Naive thymus-derived CD4-positive, alpha-beta T cell (primary cell): ENCODE measurements around the gene WNT6. TPM values are rescaled to one million over a fixed set of nuclear protein-coding genes. Genes with fewer than 3 reads are reported as not detected.

Experiments used
- ATAC-seq: fragments of 150-1000 bp; cut with Tn5 transposase; 2 replicates; pipeline ENCODE4 v1.10.0; 2021; ENCODE audit warnings: mild to moderate bottlenecking, moderate library complexity
- CTCF ChIA-PET: fragments of 350-600 bp; sonication (Branson Sonifier 250); formaldehyde crosslinking; loops from one replicate; lab custom pipeline; 2021; ENCODE audit warnings: antibody characterized with exemption; lab: Charles Lee
- POLR2A ChIA-PET: fragments of 350-600 bp; sonication (Branson Sonifier 250); formaldehyde crosslinking; loops from one replicate; lab custom pipeline; 2021; ENCODE audit warnings: antibody characterized with exemption, inconsistent platforms; lab: Charles Lee
- DNase-seq, 9 donors: peaks; one replicate each; pipeline versions ENCODE4 v3.0.0 to v3.0.0-alpha.2; 2020 to 2022; ENCODE audit warnings: mixed read lengths in 1 of 9
- H3K27ac ChIP-seq: one replicate; pipeline ENCODE4 v1.7.0; 2013; ENCODE audit warnings: mild to moderate bottlenecking, low read depth, low read length, moderate library complexity
- H3K27me3 ChIP-seq, 2 donors: one replicate each; pipeline ENCODE4 v1.7.0; 2013; ENCODE audit warnings: low read length in 2 of 2, mild to moderate bottlenecking in 2 of 2, moderate library complexity in 2 of 2; ENCODE audit not compliant: control insufficient read depth in 2 of 2, insufficient read depth in 2 of 2
- H3K36me3 ChIP-seq, 3 experiments: 1 replicate in 2 of 3; 2 replicates in 1 of 3; pipeline ENCODE4 v1.7.0; 2013; ENCODE audit warnings: low read length in 3 of 3, mild to moderate bottlenecking in 3 of 3, moderate library complexity in 1 of 3; ENCODE audit not compliant: insufficient read depth in 3 of 3, control insufficient read depth in 2 of 3
- H3K4me1 ChIP-seq, 2 donors: one replicate each; pipeline ENCODE4 v1.7.0; 2013; ENCODE audit warnings: low read length in 2 of 2, mild to moderate bottlenecking in 2 of 2, moderate library complexity in 1 of 2; ENCODE audit not compliant: control insufficient read depth in 2 of 2, insufficient read depth in 2 of 2
- H3K4me3 ChIP-seq: 2 replicates; pipeline ENCODE4 v1.7.0; 2013; ENCODE audit warnings: mild to moderate bottlenecking, low read length
- H3K9me3 ChIP-seq, 3 experiments: 1 replicate in 2 of 3; 2 replicates in 1 of 3; pipeline ENCODE4 v1.7.0; 2013; ENCODE audit warnings: low read length in 3 of 3; ENCODE audit not compliant: control insufficient read depth in 2 of 3
- H3K27ac Mint-ChIP-seq, 9 donors: one replicate each; pipeline ENCODE4 v1.8.0; 2020 to 2022; ENCODE audit warnings: mixed read lengths in 9 of 9, mild to moderate bottlenecking in 8 of 9, moderate library complexity in 5 of 9, inconsistent platforms in 2 of 9
- H3K27me3 Mint-ChIP-seq, 5 donors: one replicate each; pipeline ENCODE4 v1.8.0; 2021 to 2022; ENCODE audit warnings: mixed read lengths in 5 of 5, mild to moderate bottlenecking in 1 of 5
- H3K36me3 Mint-ChIP-seq, 5 donors: one replicate each; pipeline ENCODE4 v1.8.0; 2020 to 2022; ENCODE audit warnings: mixed read lengths in 5 of 5, mild to moderate bottlenecking in 3 of 5, inconsistent platforms in 1 of 5
- H3K4me1 Mint-ChIP-seq, 7 donors: one replicate each; pipeline ENCODE4 v1.8.0; 2020 to 2022; ENCODE audit warnings: mixed read lengths in 7 of 7, mild to moderate bottlenecking in 3 of 7, inconsistent platforms in 1 of 7
- H3K4me3 Mint-ChIP-seq, 10 donors: one replicate each; pipeline ENCODE4 v1.8.0; 2020 to 2022; ENCODE audit warnings: mild to moderate bottlenecking in 10 of 10, mixed read lengths in 10 of 10, moderate library complexity in 6 of 10, inconsistent platforms in 2 of 10
- H3K9me3 Mint-ChIP-seq, 11 donors: one replicate each; pipeline ENCODE4 v1.8.0; 2020 to 2022; ENCODE audit warnings: mixed read lengths in 11 of 11, mild to moderate bottlenecking in 4 of 11, inconsistent platforms in 1 of 11, moderate library complexity in 1 of 11
- intact Hi-C, 2 donors: fragments of 100-400 bp; cut with micrococcal nuclease; formaldehyde crosslinking; loops; one replicate each; pipeline ENCODE4 v1.15.1; 2023
- polyA plus RNA-seq, 2 donors: library from polyadenylated mRNA; unstranded; fragments of 300-500 nt; fragmentation: Illumina TruSeq; gene quantifications; one replicate each; pipeline ENCODE4 v1.2.3, GENCODE V29; 2021
- total RNA-seq, 6 experiments: library from RNA in 5 of 6; stranded (reverse) in 5 of 6; gene quantifications; 1 replicate in 5 of 6; 2 replicates in 1 of 6; pipeline ENCODE4 v1.2.3 and lab custom pipeline; 2021 to 2026

The WNT6 gene
- total and polyA plus RNA-seq, 7 experiments from 2014 or later: 0.11 to 0.22 TPM; not detected in 5

GRCh38 chr2:218821605-218822211 lies 37.9 kb upstream of the WNT6 start:
- no peaks in the 10 kb centered on the region for H3K36me3 ChIP-seq
- H3K9me3 ChIP-seq: no peaks in the 10 kb centered on the region
- no peaks in the 10 kb centered on the region for H3K27me3 ChIP-seq
- H3K9me3 Mint-ChIP-seq: no peaks in the 10 kb centered on the region
- H3K4me1 ChIP-seq: no peaks in the 10 kb centered on the region
- H3K27ac Mint-ChIP-seq: no peak overlapping the region
- ChIA-PET POLR2A (no interaction called here), CTCF (no interaction called here)
- H3K4me3 ChIP-seq: no peak overlapping the region
- DNase-seq (no peak), ATAC-seq (no peak)
- peaks cover 6 to 17% (median 11%) of the 10 kb centered on the region in 5 donors for H3K27me3 Mint-ChIP-seq
- intact Hi-C loops: no loop called here
- H3K36me3 Mint-ChIP-seq: no peaks in the 10 kb centered on the region
- no peaks in the 10 kb centered on the region for H3K4me1 Mint-ChIP-seq
- no peak overlapping the region for H3K4me3 Mint-ChIP-seq
- H3K27ac ChIP-seq: no peak overlapping the region

DNA sequence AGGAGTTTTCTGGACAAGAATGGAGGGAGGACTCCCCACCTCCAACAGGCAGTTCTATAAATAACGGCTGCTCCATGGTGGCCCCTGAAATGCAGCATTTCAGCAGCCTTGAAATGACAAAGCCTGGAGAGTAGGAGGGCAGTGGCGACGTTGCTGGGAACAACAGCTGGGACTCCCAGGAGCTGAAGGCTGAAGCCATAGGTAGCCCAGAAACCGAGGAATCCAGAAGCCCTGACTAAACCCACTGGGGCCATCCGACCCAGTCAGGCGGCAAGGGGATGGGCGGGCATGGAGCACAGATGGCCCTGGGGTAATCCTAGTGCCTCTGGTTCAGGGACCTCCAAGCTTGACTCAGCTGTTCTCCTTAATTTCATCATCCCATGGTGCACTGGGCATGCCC lies 37.0 kb upstream of the WNT6 start:
- POLR2A ChIA-PET: no interaction called here
- no peaks in the 10 kb centered on the region for H3K9me3 ChIP-seq
- DNase-seq: no peak
- Mint-ChIP-seq H3K36me3 (no peaks in the 10 kb centered on the region), H3K4me3 (no peak overlapping the region), H3K27me3 (peaks cover 2 to 17% (median 7%) of the 10 kb centered on the region in 5 donors), H3K9me3 (no peaks in the 10 kb centered on the region), H3K27ac (no peak overlapping the region), H3K4me1 (peaks cover 0 to under 1% (median 0%) of the 10 kb centered on the region in 7 donors)
- intact Hi-C loops: no loop called here
- CTCF ChIA-PET: no interaction called here
- no peaks in the 10 kb centered on the region for H3K4me1 ChIP-seq
- H3K27ac ChIP-seq: no peak overlapping the region
- no peak for ATAC-seq
- no peak overlapping the region for H3K4me3 ChIP-seq
- H3K36me3 ChIP-seq: no peaks in the 10 kb centered on the region
- H3K27me3 ChIP-seq: no peaks in the 10 kb centered on the region

DNA sequence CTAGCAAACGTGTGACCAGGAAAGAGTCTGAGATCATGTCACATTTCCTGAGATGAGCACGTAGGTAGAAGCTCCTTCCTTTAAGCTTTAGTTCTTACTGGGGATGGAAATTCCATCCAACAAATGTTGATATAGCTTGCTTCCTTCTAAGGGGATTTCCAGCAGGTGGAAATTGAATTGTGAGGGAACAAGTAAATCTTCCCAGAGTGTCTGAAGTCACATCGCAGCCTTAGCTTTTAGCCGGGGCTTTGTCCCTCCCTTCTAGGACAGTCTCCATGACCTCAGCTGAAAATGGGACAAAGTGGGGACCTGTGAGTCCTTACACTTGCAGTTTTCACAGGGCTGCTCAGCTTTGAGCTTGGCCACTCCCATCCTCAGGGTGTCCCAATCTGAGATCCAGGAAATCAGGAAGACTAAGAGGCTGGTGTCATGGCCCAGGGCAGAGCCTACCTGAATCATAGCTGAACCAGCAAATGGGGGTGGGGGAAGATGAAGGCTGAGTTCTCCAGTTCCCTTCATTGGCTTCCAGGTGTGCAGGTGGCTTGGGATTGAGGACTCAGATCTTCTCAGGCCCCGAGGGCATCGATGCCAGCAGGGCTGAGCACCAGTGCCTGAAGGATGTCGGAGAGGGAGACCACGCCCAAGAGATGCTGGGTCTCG lies 36.3 kb upstream of the WNT6 start:
- no peaks in the 10 kb centered on the region for H3K36me3 ChIP-seq
- no peaks in the 10 kb centered on the region for H3K4me1 ChIP-seq
- Mint-ChIP-seq H3K9me3 (no peaks in the 10 kb centered on the region), H3K4me1 (peaks cover 0 to 2% (median 0%) of the 10 kb centered on the region in 7 donors), H3K27me3 (peaks cover 0 to 17% (median 7%) of the 10 kb centered on the region in 5 donors), H3K36me3 (no peaks in the 10 kb centered on the region), H3K27ac (no peak overlapping the region), H3K4me3 (no peak overlapping the region)
- CTCF ChIA-PET: no interaction called here
- H3K27me3 ChIP-seq: no peaks in the 10 kb centered on the region
- H3K9me3 ChIP-seq: no peaks in the 10 kb centered on the region
- POLR2A ChIA-PET: no interaction called here
- ATAC-seq (no peak), DNase-seq (no peak)
- intact Hi-C loops: no loop called here
- no peak overlapping the region for H3K27ac ChIP-seq
- H3K4me3 ChIP-seq: no peak overlapping the region

DNA sequence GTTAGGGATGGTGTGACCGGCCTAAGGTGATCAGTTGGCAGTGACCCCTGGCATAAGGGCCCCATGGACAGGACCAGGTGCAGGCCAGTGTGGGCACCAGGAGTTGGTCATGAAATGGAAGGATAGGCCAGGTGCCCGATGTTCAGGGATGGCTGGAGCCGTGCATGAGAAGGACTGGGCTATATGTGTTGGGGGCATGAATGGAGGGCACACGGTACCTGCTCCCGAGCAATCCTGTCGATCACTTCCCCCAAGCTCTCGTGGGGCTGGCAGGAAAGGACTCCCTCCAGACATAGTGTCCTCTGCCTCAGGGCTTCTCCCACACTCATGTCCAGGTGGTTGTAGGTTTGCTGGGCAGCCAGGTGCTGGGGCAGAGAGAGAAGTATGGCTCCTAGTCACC lies 35.6 kb upstream of the WNT6 start:
- H3K27me3 ChIP-seq: no peaks in the 10 kb centered on the region
- Mint-ChIP-seq H3K9me3 (no peaks in the 10 kb centered on the region), H3K27ac (no peak overlapping the region), H3K4me3 (no peak overlapping the region), H3K4me1 (peaks cover 0 to 2% (median 0%) of the 10 kb centered on the region in 7 donors), H3K36me3 (no peaks in the 10 kb centered on the region), H3K27me3 (peaks cover 0 to 17% (median 7%) of the 10 kb centered on the region in 5 donors)
- intact Hi-C loops: no loop called here
- no peaks in the 10 kb centered on the region for H3K36me3 ChIP-seq
- no peak overlapping the region for H3K27ac ChIP-seq
- no peaks in the 10 kb centered on the region for H3K4me1 ChIP-seq
- ChIA-PET CTCF (no interaction called here), POLR2A (no interaction called here)
- H3K9me3 ChIP-seq: no peaks in the 10 kb centered on the region
- DNase-seq (no peak), ATAC-seq (no peak)
- no peak overlapping the region for H3K4me3 ChIP-seq

GRCh38 chr2:218826791-218827190 lies 32.8 kb upstream of the WNT6 start:
- no peak overlapping the region for H3K4me3 ChIP-seq
- no peak for DNase-seq

DNA sequence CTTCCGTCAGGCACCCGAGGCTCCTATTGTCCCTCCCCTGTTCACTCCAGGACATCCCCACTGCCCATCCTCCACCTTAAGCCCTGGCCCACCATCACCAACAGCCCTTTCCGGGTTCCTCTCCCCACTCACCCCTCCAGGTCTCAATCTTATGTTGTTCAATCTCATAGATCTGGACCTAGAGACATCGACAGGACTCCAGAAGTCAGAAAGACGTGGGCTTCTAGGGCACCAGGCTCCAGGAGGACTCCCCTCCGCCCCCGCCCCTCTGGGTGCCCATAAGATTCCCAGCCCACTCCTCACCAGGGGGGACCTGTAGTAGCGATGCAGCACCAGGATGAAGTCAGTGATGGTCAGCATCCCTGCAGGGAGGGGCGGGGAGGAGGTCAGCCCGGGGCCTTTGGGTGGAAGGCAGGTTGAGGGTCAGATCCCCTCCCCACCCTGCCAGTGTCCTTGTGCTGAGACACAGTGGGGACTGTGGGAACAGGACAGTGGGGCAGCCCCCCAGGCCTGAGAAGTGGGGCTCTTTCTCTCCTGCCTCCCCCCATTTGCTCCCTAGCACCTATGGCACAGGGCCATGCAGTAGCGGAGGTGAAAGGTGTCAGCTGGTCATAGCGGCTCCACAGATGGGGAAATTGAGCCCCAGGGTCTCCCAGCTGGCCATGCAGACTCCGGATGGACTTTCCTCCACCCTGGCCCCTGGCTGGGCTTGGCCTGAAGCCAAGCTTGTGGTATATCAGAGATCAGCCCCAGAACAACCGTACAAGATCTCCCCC lies 31.7 kb upstream of the WNT6 start:
- no peak for ATAC-seq
- ChIA-PET CTCF (no interaction called here), POLR2A (no interaction called here)
- H3K27me3 Mint-ChIP-seq: peaks cover 11 to 33% (median 23%) of the 10 kb centered on the region in 5 donors
- intact Hi-C loops: no loop called here
- H3K4me1 Mint-ChIP-seq: peaks cover 0 to 2% (median 0%) of the 10 kb centered on the region in 7 donors
- Histone ChIP-seq H3K4me3 (no peak overlapping the region), H3K9me3 (no peaks in the 10 kb centered on the region), H3K36me3 (no peaks in the 10 kb centered on the region), H3K27me3 (no peaks in the 10 kb centered on the region), H3K4me1 (no peaks in the 10 kb centered on the region), H3K27ac (no peak overlapping the region)
- H3K9me3 Mint-ChIP-seq: no peaks in the 10 kb centered on the region
- no peak for DNase-seq
- no peak overlapping the region for H3K4me3 Mint-ChIP-seq
- H3K36me3 Mint-ChIP-seq: no peaks in the 10 kb centered on the region
- no peak overlapping the region for H3K27ac Mint-ChIP-seq

More at GRCh38 chr2:218826791-218827190, 32.8 kb upstream of the WNT6 start:
- ChIA-PET CTCF (no interaction called here), POLR2A (no interaction called here)
- Histone ChIP-seq H3K27me3 (no peaks in the 10 kb centered on the region), H3K4me1 (no peaks in the 10 kb centered on the region), H3K27ac (no peak overlapping the region), H3K9me3 (no peaks in the 10 kb centered on the region), H3K36me3 (no peaks in the 10 kb centered on the region)
- intact Hi-C loops: no loop called here
- no peak overlapping the region for H3K27ac Mint-ChIP-seq
- no peaks in the 10 kb centered on the region for H3K36me3 Mint-ChIP-seq
- H3K9me3 Mint-ChIP-seq: no peaks in the 10 kb centered on the region
- H3K27me3 Mint-ChIP-seq: peaks cover 4 to 23% (median 14%) of the 10 kb centered on the region in 5 donors
- peaks cover 0 to 2% (median 0%) of the 10 kb centered on the region in 7 donors for H3K4me1 Mint-ChIP-seq
- ATAC-seq: no peak
- H3K4me3 Mint-ChIP-seq: no peak overlapping the region
